ENCODE measurements around the gene PRKG1.

DNA sequence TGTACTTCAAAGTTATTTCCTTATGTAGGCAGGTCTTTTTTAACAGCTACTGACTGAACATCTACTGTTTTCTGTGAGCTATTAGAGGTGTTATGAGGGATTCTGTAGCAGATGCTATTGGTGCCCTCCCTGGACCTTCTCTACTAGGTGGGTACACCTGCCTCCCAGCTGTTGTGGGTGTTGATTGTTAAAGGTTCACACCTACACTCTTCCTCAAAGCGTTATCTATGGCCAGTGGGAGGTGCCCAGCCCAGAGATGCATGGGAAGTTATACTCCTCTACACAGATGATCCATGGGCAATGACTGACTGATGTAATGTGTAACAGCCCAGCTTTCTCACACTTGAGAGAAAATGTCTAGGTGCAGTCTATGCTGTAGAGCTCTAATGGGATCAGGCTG is 127.7 kb downstream of the PRKG1 start:
- TF ChIP-seq POLR2A (IDR thresholded peaks at IDR 0.05) = no peak
- TF ChIP-seq, protein P1, sequence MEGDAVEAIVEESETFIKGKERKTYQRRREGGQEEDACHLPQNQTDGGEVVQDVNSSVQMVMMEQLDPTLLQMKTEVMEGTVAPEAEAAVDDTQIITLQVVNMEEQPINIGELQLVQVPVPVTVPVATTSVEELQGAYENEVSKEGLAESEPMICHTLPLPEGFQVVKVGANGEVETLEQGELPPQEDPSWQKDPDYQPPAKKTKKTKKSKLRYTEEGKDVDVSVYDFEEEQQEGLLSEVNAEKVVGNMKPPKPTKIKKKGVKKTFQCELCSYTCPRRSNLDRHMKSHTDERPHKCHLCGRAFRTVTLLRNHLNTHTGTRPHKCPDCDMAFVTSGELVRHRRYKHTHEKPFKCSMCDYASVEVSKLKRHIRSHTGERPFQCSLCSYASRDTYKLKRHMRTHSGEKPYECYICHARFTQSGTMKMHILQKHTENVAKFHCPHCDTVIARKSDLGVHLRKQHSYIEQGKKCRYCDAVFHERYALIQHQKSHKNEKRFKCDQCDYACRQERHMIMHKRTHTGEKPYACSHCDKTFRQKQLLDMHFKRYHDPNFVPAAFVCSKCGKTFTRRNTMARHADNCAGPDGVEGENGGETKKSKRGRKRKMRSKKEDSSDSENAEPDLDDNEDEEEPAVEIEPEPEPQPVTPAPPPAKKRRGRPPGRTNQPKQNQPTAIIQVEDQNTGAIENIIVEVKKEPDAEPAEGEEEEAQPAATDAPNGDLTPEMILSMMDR (IDR thresholded peaks at IDR 0.05) = no peak
- TF ChIP-seq POLR2AphosphoS5 (IDR thresholded peaks at IDR 0.05) = no peak
- TF ChIP-seq EP300 (IDR thresholded peaks at IDR 0.05) = no peak
